WTC11 (cell line): ENCODE data around the gene ELMO1. TPM values are rescaled to one million over a fixed set of nuclear protein-coding genes. Genes with fewer than 3 reads are reported as not detected.

Experiments
- ATAC-seq: fragments of 200-7000 bp; cut with Tn5 transposase; 2 replicates; pipeline ENCODE4 v1.10.0; 2021; ENCODE audit warnings: mild to moderate bottlenecking, moderate library complexity
- CTCF ChIA-PET: fragments of 300-600 bp; sonication (Branson Sonifier 250); formaldehyde crosslinking; loops from one replicate; lab custom pipeline; 2021; ENCODE audit warnings: antibody characterized with exemption; lab: Charles Lee
- POLR2A ChIA-PET: fragments of 350-600 bp; sonication (Branson Sonifier 250); formaldehyde crosslinking; loops from one replicate; lab custom pipeline; 2021; ENCODE audit warnings: antibody characterized with exemption; lab: Charles Lee
- DNase-seq: peaks from one replicate; pipeline ENCODE4 v3.0.0; 2021; ENCODE audit warnings: low spot score
- H3K27ac Mint-ChIP-seq: 2 replicates; pipeline ENCODE4 v1.8.0; 2021; ENCODE audit warnings: mixed read lengths
- H3K27me3 Mint-ChIP-seq: 2 replicates; pipeline ENCODE4 v1.8.0; 2021; ENCODE audit warnings: low read depth, mild to moderate bottlenecking, moderate library complexity, mixed read lengths
- H3K36me3 Mint-ChIP-seq: 2 replicates; pipeline ENCODE4 v1.8.0; 2021; ENCODE audit warnings: mixed read lengths
- H3K4me1 Mint-ChIP-seq: 2 replicates; pipeline ENCODE4 v1.8.0; 2022; ENCODE audit warnings: mixed read lengths
- H3K4me3 Mint-ChIP-seq: 2 replicates; pipeline ENCODE4 v1.8.0; 2021; ENCODE audit warnings: mild to moderate bottlenecking, moderate library complexity, mixed read lengths
- H3K9me3 Mint-ChIP-seq: 2 replicates; pipeline ENCODE4 v1.8.0; 2021; ENCODE audit warnings: mixed read lengths
- CBFB ChIP-seq: sonication (generic); formaldehyde crosslinking; IDR thresholded peaks from 2 replicates; pipeline ENCODE4 v1.8.1; 2022; ENCODE audit warnings: mild to moderate bottlenecking, low read depth, missing genetic modification reagents
- FOXK1 ChIP-seq: sonication (generic); formaldehyde crosslinking; IDR thresholded peaks from 2 replicates; pipeline ENCODE4 v1.8.0; 2022; ENCODE audit warnings: mild to moderate bottlenecking, moderate library complexity, missing genetic modification reagents
- GTF2I ChIP-seq: fragments of 250-450 bp; sonication (Bioruptor Pico); conservative IDR thresholded peaks from 2 replicates; pipeline ENCODE4 v1.4.0; 2021; ENCODE audit warnings: mild to moderate bottlenecking
- HMGA2 ChIP-seq: fragments of 250-450 bp; sonication (Bioruptor Pico); IDR thresholded peaks from 2 replicates; pipeline ENCODE4 v1.4.0; 2021; ENCODE audit warnings: mild to moderate bottlenecking, moderate library complexity
- JUN ChIP-seq: sonication (generic); formaldehyde crosslinking; IDR thresholded peaks from 2 replicates; pipeline ENCODE4 v1.8.0; 2023; ENCODE audit warnings: mild to moderate bottlenecking, missing genetic modification reagents
- NFATC4 ChIP-seq: fragments of 250-450 bp; sonication (Bioruptor Pico); IDR thresholded peaks from 2 replicates; pipeline ENCODE4 v1.9.0; 2021; ENCODE audit warnings: mild to moderate bottlenecking
- NR2C2 ChIP-seq: sonication (generic); formaldehyde crosslinking; IDR thresholded peaks from 2 replicates; pipeline ENCODE4 v1.8.0; 2022; ENCODE audit warnings: mild to moderate bottlenecking, missing genetic modification reagents
- NR3C1 ChIP-seq: sonication (generic); formaldehyde crosslinking; conservative IDR thresholded peaks from 2 replicates; pipeline ENCODE4 v1.8.1; 2023; ENCODE audit warnings: low read depth, mild to moderate bottlenecking, missing genetic modification reagents
- RELA ChIP-seq: sonication (generic); formaldehyde crosslinking; IDR thresholded peaks from 2 replicates; pipeline ENCODE4 v1.8.1; 2022; ENCODE audit warnings: missing genetic modification reagents, mild to moderate bottlenecking, borderline replicate concordance
- SP1 ChIP-seq: sonication (generic); formaldehyde crosslinking; conservative IDR thresholded peaks from 2 replicates; pipeline ENCODE4 v1.8.1; 2022; ENCODE audit warnings: missing genetic modification reagents
- TCF7 ChIP-seq: sonication (generic); formaldehyde crosslinking; IDR thresholded peaks from 2 replicates; pipeline ENCODE4 v1.8.0; 2022; ENCODE audit warnings: mild to moderate bottlenecking, low read depth, missing genetic modification reagents, moderate library complexity
- TEAD1 ChIP-seq: sonication (generic); formaldehyde crosslinking; IDR thresholded peaks from 2 replicates; pipeline ENCODE4 v1.8.0; 2022; ENCODE audit warnings: mild to moderate bottlenecking, missing genetic modification reagents
- total RNA-seq: library from RNA; stranded (reverse); gene quantifications from 3 replicates; pipeline ENCODE4 v1.2.3, GENCODE V29; 2021
- TF ChIP-seq, protein P1 (sequence below): sonication (generic); formaldehyde crosslinking; IDR thresholded peaks from 2 replicates; pipeline ENCODE4 v1.8.0; 2022; ENCODE audit warnings: mild to moderate bottlenecking, missing genetic modification reagents
- TF ChIP-seq, protein P2 (sequence below): sonication (generic); formaldehyde crosslinking; conservative IDR thresholded peaks from 2 replicates; pipeline ENCODE4 v1.8.1; 2023; ENCODE audit warnings: mild to moderate bottlenecking, low read depth, missing genetic modification reagents, moderate library complexity
- TF ChIP-seq, protein P3 (sequence below): fragments of 200-600 bp; IDR thresholded peaks from 2 replicates; pipeline ENCODE4 v1.8.0; 2022; ENCODE audit warnings: antibody characterized with exemption
- TF ChIP-seq, protein P4 (sequence below): sonication (generic); formaldehyde crosslinking; IDR thresholded peaks from 2 replicates; pipeline ENCODE4 v1.8.1; 2023; ENCODE audit warnings: mild to moderate bottlenecking, moderate library complexity, missing genetic modification reagents
- TF ChIP-seq, protein P5 (sequence below): fragments of 250-450 bp; sonication (Bioruptor Pico); IDR thresholded peaks from 2 replicates; pipeline ENCODE4 v1.9.0; 2021; ENCODE audit warnings: mild to moderate bottlenecking
- TF ChIP-seq, protein P6 (sequence below): sonication (generic); formaldehyde crosslinking; IDR thresholded peaks from 2 replicates; pipeline ENCODE4 v1.8.1; 2023; ENCODE audit warnings: mild to moderate bottlenecking, missing genetic modification reagents, moderate library complexity
- TF ChIP-seq, protein P7 (sequence below): fragments of 250-450 bp; sonication (Bioruptor Pico); conservative IDR thresholded peaks from 2 replicates; pipeline ENCODE4 v1.9.0; 2021; ENCODE audit warnings: mild to moderate bottlenecking
- TF ChIP-seq, protein P8 (sequence below): sonication (generic); formaldehyde crosslinking; IDR thresholded peaks from 2 replicates; pipeline ENCODE4 v1.8.0; 2022; ENCODE audit warnings: mild to moderate bottlenecking, missing genetic modification reagents

Gene ELMO1
- total RNA-seq, 1 experiment from 2014 or later = 19.4 TPM

DNA sequence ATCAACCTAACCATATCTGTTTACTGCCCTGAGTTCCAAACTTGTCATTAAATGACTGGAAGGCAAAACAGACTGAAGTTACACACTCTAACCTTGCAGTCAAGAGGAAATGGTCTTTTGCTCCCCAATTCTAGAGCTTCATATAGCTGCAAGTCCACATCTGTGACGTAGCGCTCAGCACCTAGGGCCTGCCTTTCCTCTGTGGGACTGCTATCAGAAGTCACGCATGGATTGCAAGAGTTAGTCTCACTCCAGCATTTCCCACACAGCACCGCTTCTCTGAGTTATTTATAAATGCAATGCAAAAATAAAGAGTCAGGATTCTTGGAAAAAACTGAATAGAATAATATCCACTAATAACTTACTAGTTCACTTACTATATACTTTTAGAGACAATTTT lies 96.9 kb downstream of the ELMO1 start:
- CTCF ChIA-PET = interaction anchor here (1.0 to 2.2 kb wide), 3 partner anchors 67 to 153 kb away, joined by 3 to 7 read pairs (median 5); no protein-coding TSS in a partner anchor
- Mint-ChIP-seq H3K27me3 (no peaks in the 10 kb centered on the region), H3K9me3 (no peaks in the 10 kb centered on the region), H3K4me3 (no peak overlapping the region), H3K36me3 (no peaks in the 10 kb centered on the region)
- DNase-seq (no peak), ATAC-seq (no peak)
- TF ChIP-seq HMGA2 (CRISPR knock-in tag) = no peak
- TF ChIP-seq, protein P1, sequence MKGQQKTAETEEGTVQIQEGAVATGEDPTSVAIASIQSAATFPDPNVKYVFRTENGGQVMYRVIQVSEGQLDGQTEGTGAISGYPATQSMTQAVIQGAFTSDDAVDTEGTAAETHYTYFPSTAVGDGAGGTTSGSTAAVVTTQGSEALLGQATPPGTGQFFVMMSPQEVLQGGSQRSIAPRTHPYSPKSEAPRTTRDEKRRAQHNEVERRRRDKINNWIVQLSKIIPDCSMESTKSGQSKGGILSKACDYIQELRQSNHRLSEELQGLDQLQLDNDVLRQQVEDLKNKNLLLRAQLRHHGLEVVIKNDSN (CRISPR knock-in tag) = no peak
- TF ChIP-seq, protein P2, sequence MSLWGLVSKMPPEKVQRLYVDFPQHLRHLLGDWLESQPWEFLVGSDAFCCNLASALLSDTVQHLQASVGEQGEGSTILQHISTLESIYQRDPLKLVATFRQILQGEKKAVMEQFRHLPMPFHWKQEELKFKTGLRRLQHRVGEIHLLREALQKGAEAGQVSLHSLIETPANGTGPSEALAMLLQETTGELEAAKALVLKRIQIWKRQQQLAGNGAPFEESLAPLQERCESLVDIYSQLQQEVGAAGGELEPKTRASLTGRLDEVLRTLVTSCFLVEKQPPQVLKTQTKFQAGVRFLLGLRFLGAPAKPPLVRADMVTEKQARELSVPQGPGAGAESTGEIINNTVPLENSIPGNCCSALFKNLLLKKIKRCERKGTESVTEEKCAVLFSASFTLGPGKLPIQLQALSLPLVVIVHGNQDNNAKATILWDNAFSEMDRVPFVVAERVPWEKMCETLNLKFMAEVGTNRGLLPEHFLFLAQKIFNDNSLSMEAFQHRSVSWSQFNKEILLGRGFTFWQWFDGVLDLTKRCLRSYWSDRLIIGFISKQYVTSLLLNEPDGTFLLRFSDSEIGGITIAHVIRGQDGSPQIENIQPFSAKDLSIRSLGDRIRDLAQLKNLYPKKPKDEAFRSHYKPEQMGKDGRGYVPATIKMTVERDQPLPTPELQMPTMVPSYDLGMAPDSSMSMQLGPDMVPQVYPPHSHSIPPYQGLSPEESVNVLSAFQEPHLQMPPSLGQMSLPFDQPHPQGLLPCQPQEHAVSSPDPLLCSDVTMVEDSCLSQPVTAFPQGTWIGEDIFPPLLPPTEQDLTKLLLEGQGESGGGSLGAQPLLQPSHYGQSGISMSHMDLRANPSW (CRISPR knock-in tag) = no peak
- TF ChIP-seq NFATC4 (CRISPR knock-in tag) = no peak
- TF ChIP-seq RELA (CRISPR knock-in tag) = no peak
- TF ChIP-seq, all 79 proteins: peak for 0
- Mint-ChIP-seq H3K4me1 (peaks cover 33% of the 10 kb centered on the region), H3K27ac (no peak overlapping the region)
- POLR2A ChIA-PET = no interaction called here

DNA sequence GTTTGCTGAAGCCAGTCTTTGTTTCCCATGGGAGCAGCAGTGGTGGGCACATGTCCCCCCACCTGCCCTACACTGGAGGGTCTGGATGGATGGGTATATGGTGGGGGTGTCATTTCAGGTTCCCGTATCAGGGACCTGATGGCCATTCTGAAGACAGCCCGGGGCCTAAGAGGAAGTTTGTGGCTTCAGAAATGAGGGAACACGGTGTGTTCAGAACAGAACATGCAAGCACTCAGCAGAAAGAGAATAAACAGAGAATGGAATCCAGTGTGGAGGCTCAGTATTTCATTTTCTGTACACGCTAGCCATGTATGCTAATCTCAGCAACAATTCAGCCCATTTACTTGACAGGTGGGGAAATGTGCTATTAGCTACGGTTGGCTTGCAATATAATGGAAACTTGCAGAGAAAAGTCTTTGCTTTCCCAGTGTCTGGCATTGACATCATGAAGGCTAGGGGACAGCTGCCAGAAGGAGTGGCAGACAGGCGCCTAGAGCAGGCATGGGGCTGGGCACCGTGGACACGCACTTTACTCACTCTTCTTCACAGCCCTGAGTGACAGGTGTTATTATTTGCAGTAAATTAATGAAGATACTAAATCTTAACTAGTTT lies 98.6 kb downstream of the ELMO1 start:
- ChIA-PET POLR2A (no interaction called here), CTCF (interaction anchor here (2.2 kb wide), 1 partner anchor 116 kb away, joined by 7 read pairs; no protein-coding TSS in a partner anchor)
- no peaks in the 10 kb centered on the region for H3K27me3 Mint-ChIP-seq
- DNase-seq = no peak
- H3K36me3 Mint-ChIP-seq = no peaks in the 10 kb centered on the region
- H3K9me3 Mint-ChIP-seq = no peaks in the 10 kb centered on the region
- H3K27ac Mint-ChIP-seq = no peak overlapping the region
- H3K4me1 Mint-ChIP-seq = peaks cover 29% of the 10 kb centered on the region
- no peak overlapping the region for H3K4me3 Mint-ChIP-seq
- ATAC-seq = no peak
- no peak for TF ChIP-seq NR2C2 (CRISPR knock-in tag)
- TF ChIP-seq, protein P2 (CRISPR knock-in tag) = no peak
- TF ChIP-seq NR3C1 = no peak
- no peak for TF ChIP-seq TEAD1
- TF ChIP-seq, protein P3, sequence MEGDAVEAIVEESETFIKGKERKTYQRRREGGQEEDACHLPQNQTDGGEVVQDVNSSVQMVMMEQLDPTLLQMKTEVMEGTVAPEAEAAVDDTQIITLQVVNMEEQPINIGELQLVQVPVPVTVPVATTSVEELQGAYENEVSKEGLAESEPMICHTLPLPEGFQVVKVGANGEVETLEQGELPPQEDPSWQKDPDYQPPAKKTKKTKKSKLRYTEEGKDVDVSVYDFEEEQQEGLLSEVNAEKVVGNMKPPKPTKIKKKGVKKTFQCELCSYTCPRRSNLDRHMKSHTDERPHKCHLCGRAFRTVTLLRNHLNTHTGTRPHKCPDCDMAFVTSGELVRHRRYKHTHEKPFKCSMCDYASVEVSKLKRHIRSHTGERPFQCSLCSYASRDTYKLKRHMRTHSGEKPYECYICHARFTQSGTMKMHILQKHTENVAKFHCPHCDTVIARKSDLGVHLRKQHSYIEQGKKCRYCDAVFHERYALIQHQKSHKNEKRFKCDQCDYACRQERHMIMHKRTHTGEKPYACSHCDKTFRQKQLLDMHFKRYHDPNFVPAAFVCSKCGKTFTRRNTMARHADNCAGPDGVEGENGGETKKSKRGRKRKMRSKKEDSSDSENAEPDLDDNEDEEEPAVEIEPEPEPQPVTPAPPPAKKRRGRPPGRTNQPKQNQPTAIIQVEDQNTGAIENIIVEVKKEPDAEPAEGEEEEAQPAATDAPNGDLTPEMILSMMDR = no peak
- TF ChIP-seq JUN (CRISPR knock-in tag) = no peak
- TF ChIP-seq, protein P4, sequence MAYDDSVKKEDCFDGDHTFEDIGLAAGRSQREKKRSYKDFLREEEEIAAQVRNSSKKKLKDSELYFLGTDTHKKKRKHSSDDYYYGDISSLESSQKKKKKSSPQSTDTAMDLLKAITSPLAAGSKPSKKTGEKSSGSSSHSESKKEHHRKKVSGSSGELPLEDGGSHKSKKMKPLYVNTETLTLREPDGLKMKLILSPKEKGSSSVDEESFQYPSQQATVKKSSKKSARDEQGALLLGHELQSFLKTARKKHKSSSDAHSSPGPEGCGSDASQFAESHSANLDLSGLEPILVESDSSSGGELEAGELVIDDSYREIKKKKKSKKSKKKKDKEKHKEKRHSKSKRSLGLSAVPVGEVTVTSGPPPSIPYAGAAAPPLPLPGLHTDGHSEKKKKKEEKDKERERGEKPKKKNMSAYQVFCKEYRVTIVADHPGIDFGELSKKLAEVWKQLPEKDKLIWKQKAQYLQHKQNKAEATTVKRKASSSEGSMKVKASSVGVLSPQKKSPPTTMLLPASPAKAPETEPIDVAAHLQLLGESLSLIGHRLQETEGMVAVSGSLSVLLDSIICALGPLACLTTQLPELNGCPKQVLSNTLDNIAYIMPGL (CRISPR knock-in tag) = no peak
- TF ChIP-seq, protein P5, sequence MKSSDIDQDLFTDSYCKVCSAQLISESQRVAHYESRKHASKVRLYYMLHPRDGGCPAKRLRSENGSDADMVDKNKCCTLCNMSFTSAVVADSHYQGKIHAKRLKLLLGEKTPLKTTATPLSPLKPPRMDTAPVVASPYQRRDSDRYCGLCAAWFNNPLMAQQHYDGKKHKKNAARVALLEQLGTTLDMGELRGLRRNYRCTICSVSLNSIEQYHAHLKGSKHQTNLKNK = no peak
- no peak for TF ChIP-seq GTF2I
- TF ChIP-seq FOXK1 (CRISPR knock-in tag) = no peak
- TF ChIP-seq, protein P6, sequence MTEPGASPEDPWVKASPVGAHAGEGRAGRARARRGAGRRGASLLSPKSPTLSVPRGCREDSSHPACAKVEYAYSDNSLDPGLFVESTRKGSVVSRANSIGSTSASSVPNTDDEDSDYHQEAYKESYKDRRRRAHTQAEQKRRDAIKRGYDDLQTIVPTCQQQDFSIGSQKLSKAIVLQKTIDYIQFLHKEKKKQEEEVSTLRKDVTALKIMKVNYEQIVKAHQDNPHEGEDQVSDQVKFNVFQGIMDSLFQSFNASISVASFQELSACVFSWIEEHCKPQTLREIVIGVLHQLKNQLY (CRISPR knock-in tag) = no peak
- TF ChIP-seq, protein P7, sequence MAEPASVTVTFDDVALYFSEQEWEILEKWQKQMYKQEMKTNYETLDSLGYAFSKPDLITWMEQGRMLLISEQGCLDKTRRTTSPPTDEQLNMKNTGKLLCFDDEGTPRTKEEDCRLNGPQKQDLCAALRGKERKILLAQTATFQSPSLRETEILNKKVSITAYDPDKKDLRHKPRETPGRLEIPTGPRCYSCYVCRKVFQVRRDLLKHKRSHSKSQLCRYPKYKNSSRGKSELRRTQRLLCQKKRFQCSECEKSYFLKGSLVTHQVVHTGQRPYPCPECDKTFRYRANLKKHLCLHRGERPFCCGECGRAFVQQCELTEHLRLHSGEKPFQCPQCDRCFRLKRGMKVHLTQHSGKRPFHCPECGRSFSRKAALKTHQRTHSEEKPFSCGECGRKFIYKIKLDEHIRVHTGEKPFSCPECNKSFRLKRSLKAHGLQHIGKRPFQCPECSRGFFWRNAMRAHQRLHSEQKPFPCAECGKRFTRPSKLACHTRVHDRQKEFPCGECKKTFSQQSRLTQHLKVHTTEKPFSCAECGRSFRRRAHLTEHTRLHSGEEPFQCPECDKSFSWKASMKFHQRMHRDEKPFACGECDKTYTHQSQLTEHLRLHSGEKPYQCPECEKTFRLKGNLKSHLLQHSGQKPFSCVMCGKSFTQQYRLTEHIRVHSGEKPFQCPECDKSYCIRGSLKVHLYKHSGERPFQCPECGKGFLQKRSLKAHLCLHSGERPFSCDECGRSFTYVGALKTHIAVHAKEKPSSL (CRISPR knock-in tag) = no peak
- no peak for TF ChIP-seq SP1 (CRISPR knock-in tag)
- TF ChIP-seq RELA (CRISPR knock-in tag) = no peak
- TF ChIP-seq, protein P8, sequence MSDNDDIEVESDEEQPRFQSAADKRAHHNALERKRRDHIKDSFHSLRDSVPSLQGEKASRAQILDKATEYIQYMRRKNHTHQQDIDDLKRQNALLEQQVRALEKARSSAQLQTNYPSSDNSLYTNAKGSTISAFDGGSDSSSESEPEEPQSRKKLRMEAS (CRISPR knock-in tag) = no peak
- no peak for TF ChIP-seq CBFB (CRISPR knock-in tag)
- TF ChIP-seq TCF7 = no peak
